OCI-LY1 (cell line): Measurements from ENCODE around the gene DHRS4L2.
"Not testable (repeated sequence)": the region's sequence is repeated elsewhere in the genome, so short reads cannot be mapped to it uniquely, and the experiment has no call there.

Experiments used
- CTCF ChIP-seq: fragments of 200-600 bp; sonication (generic), shearing (Covaris generic); IDR thresholded peaks from 2 replicates; pipeline ENCODE4 v1.5.1; 2017; ENCODE audit warnings: mild to moderate bottlenecking, antibody characterized with exemption, low read length, moderate library complexity, mixed read lengths
- EZH2 ChIP-seq: fragments of 200-600 bp; sonication (generic), shearing (Covaris generic); IDR thresholded peaks from 2 replicates; pipeline ENCODE4 v1.8.0; 2017; ENCODE audit warnings: borderline replicate concordance, mixed run types, mild to moderate bottlenecking, antibody characterized with exemption, low read length, moderate library complexity, mixed read lengths

GRCh38 chr14:24031331-24031730 lies 42.6 kb downstream of the DHRS4L2 start:
- TF ChIP-seq CTCF, EZH2: not testable (repeated sequence)
